Endothelial cell of umbilical vein (primary cell): ENCODE measurements around the gene HECTD3. TPM values are rescaled to one million over a fixed set of nuclear protein-coding genes. Genes with fewer than 3 reads are reported as not detected.

Source experiments
- BruUV-seq: library from RNA; stranded (reverse); fragments of 400-500 nt; replicated peaks from 2 replicates; lab custom pipeline; 2021; lab: Mats Ljungman, UMichigan
- CTCF ChIA-PET: fragments of 300-600, 350-600 bp; sonication (Branson Sonifier 250); formaldehyde crosslinking; loops from one replicate; lab custom pipeline; 2021; ENCODE audit warnings: antibody characterized with exemption, inconsistent platforms; lab: Charles Lee
- POLR2A ChIA-PET: fragments of 300-600, 350-600 bp; sonication (Branson Sonifier 250); formaldehyde crosslinking; loops from one replicate; lab custom pipeline; 2021; ENCODE audit warnings: antibody characterized with exemption, inconsistent platforms; lab: Charles Lee
- DNase-seq: peaks from one replicate; pipeline ENCODE4 v3.0.0-alpha.2; 2011; ENCODE audit warnings: low read depth, low spot score
- FAIRE-seq: peaks from 2 replicates; lab custom pipeline; 2011; peaks lifted over from hg19 to GRCh38; lab: Jason Lieb, UNC
- H2AFZ ChIP-seq: 2 replicates; pipeline ENCODE4 v1.6.0; 2012; ENCODE audit warnings: low read depth, low read length, control low read depth, inconsistent platforms
- H3K27ac ChIP-seq: 2 replicates; pipeline ENCODE4 v1.5.1; 2011; ENCODE audit warnings: low read depth, mild to moderate bottlenecking, control low read depth, low read length, moderate library complexity; ENCODE audit not compliant: insufficient read depth
- H3K27me3 ChIP-seq, 2 experiments: 2 replicates each; pipeline versions ENCODE4 v1.6.0 to v1.6.1; 2011; ENCODE audit warnings: low read length in 2 of 2, mixed read lengths in 1 of 2; ENCODE audit not compliant: control insufficient read depth in 2 of 2, insufficient read depth in 2 of 2
- H3K36me3 ChIP-seq, 2 experiments: 2 replicates in 1 of 2; 3 replicates in 1 of 2; pipeline ENCODE4 v1.5.1; 2011; ENCODE audit warnings: low read length in 2 of 2, mild to moderate bottlenecking in 1 of 2, moderate library complexity in 1 of 2; ENCODE audit not compliant: control insufficient read depth in 2 of 2, insufficient read depth in 2 of 2; ENCODE audit errors: extremely low read depth in 1 of 2
- H3K4me1 ChIP-seq: 3 replicates; pipeline ENCODE4 v1.5.1; 2011; ENCODE audit warnings: mild to moderate bottlenecking, low read length; ENCODE audit not compliant: control insufficient read depth, insufficient read depth; ENCODE audit errors: extremely low read depth
- H3K4me2 ChIP-seq: 2 replicates; pipeline ENCODE4 v1.6.1; 2011; ENCODE audit warnings: low read length, control low read depth, mixed read lengths; ENCODE audit not compliant: insufficient read depth
- H3K4me3 ChIP-seq, 3 experiments: fragments of 200-600 bp in 1 of 3; sonication (generic), shearing (Covaris generic) in 1 of 3; replicated peaks in 1 of 3; 2 replicates each; pipeline ENCODE4 v1.5.1; 2011 to 2016; ENCODE audit warnings: control low read depth in 3 of 3, low read length in 3 of 3, mild to moderate bottlenecking in 2 of 3, inconsistent platforms in 1 of 3, low read depth in 1 of 3, moderate library complexity in 1 of 3; ENCODE audit not compliant: insufficient read depth in 1 of 3
- H3K79me2 ChIP-seq: 2 replicates; pipeline ENCODE4 v1.6.0; 2012; ENCODE audit warnings: low read length, inconsistent platforms; ENCODE audit not compliant: control insufficient read depth, insufficient read depth
- H3K9ac ChIP-seq: replicated peaks from 2 replicates; pipeline ENCODE3; 2011; ENCODE audit warnings: low read length, control low read depth; ENCODE audit not compliant: insufficient read depth; ENCODE audit errors: extremely low read depth
- H3K9me1 ChIP-seq: replicated peaks from 3 replicates; pipeline ENCODE4 v1.6.0; 2011; ENCODE audit warnings: mild to moderate bottlenecking, low read length; ENCODE audit not compliant: control insufficient read depth, insufficient read depth; ENCODE audit errors: extremely low read depth
- H3K9me3 ChIP-seq: replicated peaks from 2 replicates; pipeline ENCODE4 v1.5.1; 2012; ENCODE audit warnings: low read length, inconsistent platforms; ENCODE audit not compliant: control insufficient read depth, insufficient read depth
- H4K20me1 ChIP-seq: replicated peaks from 2 replicates; pipeline ENCODE3; 2011; ENCODE audit warnings: mild to moderate bottlenecking, low read length; ENCODE audit not compliant: control insufficient read depth, insufficient read depth; ENCODE audit errors: extremely low read depth
- CTCF ChIP-seq, 2 donors: IDR thresholded peaks; 1 replicate in 1 of 2; 2 replicates in 1 of 2; pipeline ENCODE4 v1.5.1; 2011; ENCODE audit warnings: low read length in 2 of 2, mild to moderate bottlenecking in 2 of 2, moderate library complexity in 2 of 2, control low read depth in 1 of 2, inconsistent platforms in 1 of 2, low read depth in 1 of 2; ENCODE audit not compliant: insufficient read depth in 1 of 2; ENCODE audit errors: extremely low read depth in 1 of 2
- EZH2 ChIP-seq: IDR thresholded peaks from 2 replicates; pipeline ENCODE4 v1.6.1; 2012; ENCODE audit warnings: borderline replicate concordance, low read depth, mild to moderate bottlenecking, moderate library complexity, low read length, inconsistent platforms; ENCODE audit not compliant: severe bottlenecking
- FOS ChIP-seq: IDR thresholded peaks from 2 replicates; pipeline ENCODE4 v1.6.1; 2011; ENCODE audit warnings: mild to moderate bottlenecking, low read length, moderate library complexity, borderline replicate concordance; ENCODE audit not compliant: insufficient read depth
- GATA2 ChIP-seq: IDR thresholded peaks from 2 replicates; pipeline ENCODE4 v1.7.0; 2011; ENCODE audit warnings: low read depth, mild to moderate bottlenecking, moderate library complexity, mixed read lengths, low read length; ENCODE audit not compliant: insufficient read length, insufficient read depth
- JUN ChIP-seq: IDR thresholded peaks from 2 replicates; pipeline ENCODE4 v1.6.1; 2011; ENCODE audit warnings: borderline replicate concordance, low read depth; ENCODE audit not compliant: insufficient read length, insufficient read depth
- MAX ChIP-seq: IDR thresholded peaks from 2 replicates; pipeline ENCODE4 v1.6.1; 2011; ENCODE audit not compliant: insufficient read depth, insufficient read length
- MYC ChIP-seq: IDR thresholded peaks from one replicate; pipeline ENCODE4 v1.6.1; 2011; ENCODE audit warnings: mild to moderate bottlenecking, low read depth, low read length
- POLR2A ChIP-seq: IDR thresholded peaks from 2 replicates; pipeline ENCODE4 v1.6.1; 2012; ENCODE audit warnings: low read depth, mild to moderate bottlenecking, control low read depth, low read length
- POLR2AphosphoS5 ChIP-seq: IDR thresholded peaks from 2 replicates; pipeline ENCODE4 v1.6.1; 2012; ENCODE audit warnings: low read depth, mild to moderate bottlenecking, control low read depth, low read length, moderate library complexity; ENCODE audit not compliant: insufficient read depth
- dilution Hi-C: fragments of 300-500 bp; cut with MboI; formaldehyde crosslinking; loops from one replicate; pipeline ENCODE4 v1.15.0; 2019; ENCODE audit warnings: low sequenced_read_pairs; ENCODE audit not compliant: extremely low pct_ligation_motif_present
- intact Hi-C: fragments of 100-400 bp; cut with micrococcal nuclease; formaldehyde crosslinking; loops from one replicate; pipeline ENCODE4 v1.10.0; 2022
- polyA plus RNA-seq, 4 experiments: library from polyadenylated mRNA; depleted of rRNA in 3 of 4; stranded (reverse) in 3 of 4; unstranded in 1 of 4; fragments of >200 nt; gene quantifications; 2 replicates each; pipeline versions ENCODE4 v1.2.1 to v1.2.3, GENCODE V29; 2011 to 2012; ENCODE audit warnings: missing spikeins in 1 of 4
- total RNA-seq: library from RNA; stranded (reverse); gene quantifications from 2 replicates; pipeline ENCODE4 v1.2.3, GENCODE V29; 2021

HECTD3 gene
- total and polyA plus RNA-seq, 2 donors (not counting 3 experiments of a cell fraction or from before 2014, with no cell fraction given): 80.0 to 114 TPM

- no peak for DNase-seq
- Histone ChIP-seq H4K20me1 (no peaks in the 10 kb centered on the region), H3K4me2 (no peak overlapping the region), H3K27ac (no peak overlapping the region), H3K79me2 (no peaks in the 10 kb centered on the region), H3K4me1 (no peaks in the 10 kb centered on the region), H3K9me1 (no peaks in the 10 kb centered on the region), H2AFZ (no peak overlapping the region), H3K9ac (no peak overlapping the region), H3K4me3 (no peak overlapping the region), H3K27me3 (no peaks in the 10 kb centered on the region), H3K9me3 (no peaks in the 10 kb centered on the region), H3K36me3 (peaks cover 0 to 2% of the 10 kb centered on the region in 2 experiments)
- CTCF ChIA-PET: no interaction called here
- BruUV-seq: no TSS peak
- POLR2A ChIA-PET: no interaction called here
- dilution Hi-C loops: no loop called here
- TF ChIP-seq MYC: no peak
- no peak for TF ChIP-seq JUN
- no peak for TF ChIP-seq EZH2
- no peak for TF ChIP-seq POLR2A
- no peak for TF ChIP-seq CTCF (IDR thresholded peaks at IDR 0.05; ENCODE audit: extremely low read depth in 1 of 2, insufficient read depth in 1 of 2, low read depth in 1 of 2, low read length in 2 of 2)
- TF ChIP-seq MAX: no peak
- TF ChIP-seq GATA2: no peak
- TF ChIP-seq POLR2AphosphoS5: no peak
- TF ChIP-seq FOS: no peak
- no peak for FAIRE-seq
- intact Hi-C loops: no loop called here
These were observed 24.6 kb upstream of the HECTD3 start for GRCh38 chr1:45035631-45036301.
